Right atrium auricular region (tissue), 2 donors: Measurements from ENCODE around the gene BTBD19. TPM values are rescaled to one million over a fixed set of nuclear protein-coding genes. Genes with fewer than 3 reads are reported as not detected.
"Not testable (repeated sequence)": the region's sequence is repeated elsewhere in the genome, so short reads cannot be mapped to it uniquely, and the experiment has no call there.

Experiments used
- DNase-seq: peaks from one replicate; pipeline ENCODE4 v3.0.0-alpha.2; 2019; ENCODE audit warnings: low spot score
- H3K27ac ChIP-seq, 2 donors: fragments of 200-600 bp; sonication (generic); 1 replicate in 1 of 2; 2 replicates in 1 of 2; pipeline ENCODE4 v1.5.1; 2016 to 2019
- H3K27me3 ChIP-seq, 2 donors: fragments of 200-600 bp; sonication (generic); one replicate each; pipeline versions ENCODE4 v1.5.1 to v1.6.0; 2017 to 2019
- H3K36me3 ChIP-seq: fragments of 200-600 bp; sonication (generic); one replicate; pipeline ENCODE4 v1.5.1; 2016
- H3K4me1 ChIP-seq, 2 donors: fragments of 200-600 bp; sonication (generic); one replicate each; pipeline versions ENCODE4 v1.5.1 to v1.6.0; 2017 to 2019
- H3K4me3 ChIP-seq, 2 donors: fragments of 200-600 bp; sonication (generic); 1 replicate in 1 of 2; 2 replicates in 1 of 2; pipeline ENCODE4 v1.5.1; 2017 to 2019; ENCODE audit warnings: mild to moderate bottlenecking in 1 of 2, moderate library complexity in 1 of 2
- H3K9me3 ChIP-seq, 2 donors: fragments of 200-600 bp; sonication (generic); one replicate each; pipeline ENCODE4 v1.5.1; 2019
- total RNA-seq, 2 donors: library from RNA; depleted of rRNA; stranded (reverse); fragments of >200 nt; gene quantifications; one replicate each; pipeline ENCODE4 v1.1.0, GENCODE V29; 2016
- TF ChIP-seq, protein P1 (sequence below), 2 donors: fragments of 200-600 bp; sonication (generic); IDR thresholded peaks; one replicate each; pipeline ENCODE4 v1.5.1; 2019; ENCODE audit warnings: antibody characterized with exemption in 2 of 2

BTBD19 gene
- total RNA-seq, 2 donors from 2014 or later = 1.8 to 5.6 TPM

GRCh38 chr1:44806704-44807363, 1.5 kb upstream of the BTBD19 start, which contains the start of gene DYNLT4:
Gene DYNLT4, minus strand, starts transcription at chr1:44807351. Its CDS starts 683 bp downstream, at chr1:44806668.
- Histone ChIP-seq H3K4me1 (peaks cover 0 to 96% of the 10 kb centered on the region in 2 donors), H3K9me3 (no peaks in the 10 kb centered on the region), H3K27ac (peak within 1 kb of the TSS; percentile 94 to 96), H3K4me3 (peak within 1 kb of the TSS in 1 of 2 donors; percentile 38), H3K36me3 (peaks cover 44% of the 10 kb centered on the region), H3K27me3 (no peaks in the 10 kb centered on the region)
- no peak for DNase-seq
- TF ChIP-seq, protein P1, sequence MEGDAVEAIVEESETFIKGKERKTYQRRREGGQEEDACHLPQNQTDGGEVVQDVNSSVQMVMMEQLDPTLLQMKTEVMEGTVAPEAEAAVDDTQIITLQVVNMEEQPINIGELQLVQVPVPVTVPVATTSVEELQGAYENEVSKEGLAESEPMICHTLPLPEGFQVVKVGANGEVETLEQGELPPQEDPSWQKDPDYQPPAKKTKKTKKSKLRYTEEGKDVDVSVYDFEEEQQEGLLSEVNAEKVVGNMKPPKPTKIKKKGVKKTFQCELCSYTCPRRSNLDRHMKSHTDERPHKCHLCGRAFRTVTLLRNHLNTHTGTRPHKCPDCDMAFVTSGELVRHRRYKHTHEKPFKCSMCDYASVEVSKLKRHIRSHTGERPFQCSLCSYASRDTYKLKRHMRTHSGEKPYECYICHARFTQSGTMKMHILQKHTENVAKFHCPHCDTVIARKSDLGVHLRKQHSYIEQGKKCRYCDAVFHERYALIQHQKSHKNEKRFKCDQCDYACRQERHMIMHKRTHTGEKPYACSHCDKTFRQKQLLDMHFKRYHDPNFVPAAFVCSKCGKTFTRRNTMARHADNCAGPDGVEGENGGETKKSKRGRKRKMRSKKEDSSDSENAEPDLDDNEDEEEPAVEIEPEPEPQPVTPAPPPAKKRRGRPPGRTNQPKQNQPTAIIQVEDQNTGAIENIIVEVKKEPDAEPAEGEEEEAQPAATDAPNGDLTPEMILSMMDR (IDR thresholded peaks at IDR 0.05) = no peak

DNA sequence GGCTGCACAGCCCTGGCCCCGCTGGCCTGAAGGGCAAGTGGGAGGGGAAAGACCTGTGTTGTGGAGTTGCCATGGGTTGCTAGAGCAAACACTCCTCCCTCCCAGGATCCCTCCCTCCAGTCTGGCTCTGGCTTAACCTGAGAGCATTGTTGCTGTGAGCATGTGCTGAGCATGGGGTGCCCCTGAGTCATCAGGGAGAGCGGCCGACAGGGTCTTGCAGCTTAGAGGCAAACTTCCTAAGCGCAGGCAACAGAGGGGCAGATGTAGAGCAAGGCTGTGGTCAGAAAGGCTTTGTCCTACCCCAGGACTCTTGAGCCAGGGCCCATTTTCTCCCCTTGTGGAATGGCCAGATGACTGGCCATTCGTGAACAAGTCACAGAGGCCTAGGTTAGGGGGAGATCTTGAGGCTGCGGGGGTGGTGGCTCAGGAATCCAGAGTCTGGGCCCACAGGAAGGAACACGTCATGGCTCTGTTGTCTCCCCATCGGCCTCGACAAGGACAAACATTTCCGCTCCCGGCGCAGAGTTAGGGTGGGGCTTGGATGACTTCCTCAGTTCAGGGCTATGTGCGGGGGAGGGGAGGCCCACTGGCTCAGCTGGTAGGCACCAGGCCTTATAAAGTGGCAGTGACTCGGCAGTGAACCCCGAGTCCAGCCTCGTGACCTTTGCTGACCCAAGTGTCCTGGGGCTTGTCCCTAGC, 810 bp upstream of the BTBD19 start:
- Histone ChIP-seq H3K9me3 (no peaks in the 10 kb centered on the region), H3K27ac (peak overlapping the region; percentile 94 to 96), H3K27me3 (no peaks in the 10 kb centered on the region), H3K4me1 (peaks cover 0 to 95% of the 10 kb centered on the region in 2 donors), H3K4me3 (peak overlapping the region in 1 of 2 donors; percentile 38), H3K36me3 (peaks cover 43% of the 10 kb centered on the region)
- peak; percentile 99 for DNase-seq
- TF ChIP-seq, protein P1 (IDR thresholded peaks at IDR 0.05) = no peak

DNA sequence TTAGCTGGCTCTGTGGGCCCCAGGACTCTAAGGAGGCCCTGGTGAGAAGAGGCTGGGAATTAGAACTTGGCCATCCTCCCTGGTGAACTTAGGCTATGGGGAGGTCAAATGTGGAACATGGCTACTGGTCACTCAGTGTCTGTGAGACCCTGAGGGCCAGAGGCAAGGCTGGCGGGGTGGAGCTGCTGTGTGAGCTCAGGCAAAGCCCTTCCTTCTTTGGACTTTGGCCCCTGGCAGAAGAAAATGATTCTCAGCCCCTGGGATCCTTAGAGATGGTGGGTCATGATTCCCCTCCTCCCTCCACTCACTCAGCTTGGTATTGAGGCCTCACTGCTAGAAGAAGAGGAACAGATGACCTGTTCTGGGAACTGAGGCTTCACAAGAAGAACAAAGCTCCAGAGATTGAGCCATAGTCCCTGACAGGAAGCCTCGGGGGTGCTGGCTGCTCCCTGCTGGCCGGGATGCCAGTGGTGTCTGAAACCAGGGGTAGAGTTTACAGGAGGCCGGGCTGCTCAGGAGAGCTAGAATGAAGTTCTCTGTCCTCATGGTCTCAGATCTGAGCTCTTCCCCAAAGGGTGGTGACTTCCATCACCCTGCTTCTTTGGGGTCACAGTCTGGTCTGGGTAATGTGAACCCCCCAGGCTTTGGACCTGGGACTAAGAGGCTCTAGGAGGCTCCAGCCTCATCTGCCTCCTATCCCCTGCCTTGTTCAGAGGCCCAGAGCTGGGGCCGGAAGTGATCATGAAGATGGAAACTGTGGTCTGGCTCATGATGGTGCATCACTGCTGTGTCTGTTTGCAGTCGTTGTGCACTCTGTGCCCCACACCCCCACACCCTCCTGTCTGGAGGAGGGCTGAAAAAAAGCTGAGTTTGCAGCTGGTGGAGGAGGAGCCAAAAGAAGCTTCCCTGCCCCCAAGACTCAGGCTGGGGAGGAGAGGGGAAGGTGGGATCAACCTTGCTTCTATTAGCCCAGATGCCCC, 905 bp downstream of the BTBD19 start:
- peaks cover 0 to 91% of the 10 kb centered on the region in 2 donors for H3K4me1 ChIP-seq
- H3K4me3 ChIP-seq = peak overlapping the region; percentile 24 to 38
- TF ChIP-seq, protein P1 (IDR thresholded peaks at IDR 0.05) = no peak
- no peak for DNase-seq
- H3K9me3 ChIP-seq = no peaks in the 10 kb centered on the region
- peak overlapping the region; percentile 94 to 96 for H3K27ac ChIP-seq
- H3K27me3 ChIP-seq = no peaks in the 10 kb centered on the region
- H3K36me3 ChIP-seq = peaks cover 32% of the 10 kb centered on the region

DNA sequence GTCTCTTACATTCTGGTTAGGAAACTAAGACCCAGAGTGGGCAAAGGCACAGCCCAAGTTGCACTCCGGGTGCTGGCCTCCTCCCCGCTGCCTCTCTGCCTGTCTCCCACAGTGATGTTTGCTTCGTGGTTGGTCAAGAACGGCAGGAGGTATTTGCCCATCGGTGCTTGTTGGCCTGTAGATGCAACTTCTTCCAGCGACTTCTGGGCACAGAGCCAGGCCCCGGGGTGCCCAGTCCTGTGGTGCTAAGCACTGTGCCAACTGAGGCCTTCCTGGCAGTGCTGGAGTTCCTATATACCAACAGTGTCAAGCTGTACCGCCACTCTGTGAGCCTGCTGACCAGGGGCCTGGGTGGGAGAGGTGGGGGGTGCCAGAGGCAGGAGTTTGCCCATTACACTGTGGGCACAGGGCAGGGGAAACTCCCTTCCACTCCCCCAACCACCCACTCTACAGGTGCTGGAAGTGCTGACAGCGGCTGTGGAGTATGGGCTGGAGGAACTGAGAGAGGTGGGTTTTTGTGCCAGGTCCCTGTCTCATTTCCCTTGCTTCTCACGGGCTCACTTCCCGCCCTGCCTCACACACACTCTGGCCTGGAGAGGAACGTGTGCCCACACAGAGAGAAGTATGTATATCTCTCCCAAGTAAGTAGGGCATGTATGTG, 1.9 kb downstream of the BTBD19 start:
- H3K9me3 ChIP-seq = no peaks in the 10 kb centered on the region
- TF ChIP-seq, protein P1 (IDR thresholded peaks at IDR 0.05) = no peak
- peak overlapping the region; percentile 9 to 38 for H3K4me3 ChIP-seq
- peak overlapping the region; percentile 94 to 96 for H3K27ac ChIP-seq
- no peaks in the 10 kb centered on the region for H3K27me3 ChIP-seq
- DNase-seq = no peak
- peaks cover 0 to 84% of the 10 kb centered on the region in 2 donors for H3K4me1 ChIP-seq
- H3K36me3 ChIP-seq = peaks cover 23% of the 10 kb centered on the region

DNA sequence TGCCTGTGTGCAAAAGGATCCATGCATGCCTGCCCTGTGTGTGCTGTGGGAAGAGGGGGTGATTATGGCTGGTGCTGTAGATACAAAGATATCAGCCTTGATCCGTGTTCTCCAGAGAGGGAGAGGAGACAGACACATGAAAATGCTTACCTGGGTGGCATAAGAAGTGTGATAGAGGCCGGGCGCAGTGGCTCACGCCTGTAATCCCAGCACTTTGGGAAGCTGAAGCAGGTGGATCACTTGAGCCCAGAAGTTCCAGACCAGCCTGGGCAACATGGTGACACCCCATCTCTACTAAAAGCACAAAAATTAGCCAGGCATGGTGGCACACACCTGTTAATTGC, 2.4 kb downstream of the BTBD19 start:
- peak overlapping the region; percentile 94 to 96 for H3K27ac ChIP-seq
- H3K36me3 ChIP-seq = peaks cover 22% of the 10 kb centered on the region
- not testable (repeated sequence) for H3K27me3 ChIP-seq, DNase-seq, H3K9me3 ChIP-seq, H3K4me3 ChIP-seq
- H3K4me1 ChIP-seq = peaks cover 0 to 79% of the 10 kb centered on the region in 2 donors
